ENCODE measurements around the gene PLXDC1.

The PLXDC1 gene

DNA sequence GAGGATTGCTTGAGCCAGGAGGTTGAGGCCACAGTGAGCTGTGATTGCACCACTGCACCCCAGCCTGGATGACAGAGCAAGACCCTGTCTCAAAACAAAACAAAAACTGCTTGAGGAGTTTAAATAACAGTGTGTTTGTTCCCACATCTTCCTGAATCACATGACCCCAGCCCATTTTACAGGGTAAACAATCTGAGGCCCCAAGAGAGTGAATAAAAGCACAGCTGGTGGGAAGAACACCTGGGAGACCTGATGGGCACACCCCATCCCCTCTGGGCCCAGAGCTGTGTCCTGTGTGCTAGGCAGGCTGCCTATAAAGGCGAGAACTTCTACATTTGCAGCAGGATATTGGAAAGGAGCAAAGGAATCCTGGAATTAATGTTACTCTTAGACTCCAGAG lies 69.6 kb downstream of the PLXDC1 start:
- TF ChIP-seq CTCF (IDR thresholded peaks at IDR 0.05; ENCODE audit: low read depth, low read length, poor library complexity, severe bottlenecking), result no peak
- no peak for TF ChIP-seq EZH2phosphoT487 (IDR thresholded peaks at IDR 0.05; ENCODE audit: borderline replicate concordance, low read length)
- Histone ChIP-seq H3K4me2 (ENCODE audit: low read length) (no peak overlapping the region), H3K4me3 (ENCODE audit: low read length) (no peak overlapping the region), H3K27ac (ENCODE audit: low read depth, low read length) (no peak overlapping the region), H3F3A (ENCODE audit: control insufficient read depth, insufficient read depth) (no peaks in the 10 kb centered on the region), H3K36me3 (ENCODE audit: control insufficient read depth, low read length) (no peaks in the 10 kb centered on the region), H4K20me1 (ENCODE audit: control insufficient read depth, insufficient read depth, low read depth, low read length) (no peaks in the 10 kb centered on the region), H3K9me2 (replicated peaks; ENCODE audit: control insufficient read depth, low read length) (no peaks in the 10 kb centered on the region), H3K79me2 (ENCODE audit: control insufficient read depth, low read length) (no peaks in the 10 kb centered on the region), H3K9me3 (ENCODE audit: control insufficient read depth, insufficient read depth, low read length) (no peaks in the 10 kb centered on the region), H3K4me1 (ENCODE audit: control insufficient read depth, low read length) (no peaks in the 10 kb centered on the region), H3K27me3 (ENCODE audit: control insufficient read depth, low read length) (no peaks in the 10 kb centered on the region; the same call in 1 of the 2 replicates)

- Histone ChIP-seq H3K27me3 (ENCODE audit: control insufficient read depth, low read length) (no peaks in the 10 kb centered on the region; the same call in 1 of the 2 replicates), H3K36me3 (ENCODE audit: control insufficient read depth, low read length) (no peaks in the 10 kb centered on the region), H3K4me1 (ENCODE audit: control insufficient read depth, low read length) (no peaks in the 10 kb centered on the region), H3K79me2 (ENCODE audit: control insufficient read depth, low read length) (no peaks in the 10 kb centered on the region), H3K4me3 (ENCODE audit: low read length) (no peak overlapping the region), H3K9me3 (ENCODE audit: control insufficient read depth, insufficient read depth, low read length) (no peaks in the 10 kb centered on the region), H3K4me2 (ENCODE audit: low read length) (no peak overlapping the region), H3K27ac (ENCODE audit: low read depth, low read length) (no peak overlapping the region), H4K20me1 (ENCODE audit: control insufficient read depth, insufficient read depth, low read depth, low read length) (no peaks in the 10 kb centered on the region), H3F3A (ENCODE audit: control insufficient read depth, insufficient read depth) (no peaks in the 10 kb centered on the region), H3K9me2 (replicated peaks; ENCODE audit: control insufficient read depth, low read length) (no peaks in the 10 kb centered on the region)
- no peak for TF ChIP-seq CTCF (IDR thresholded peaks at IDR 0.05; ENCODE audit: low read depth, low read length, poor library complexity, severe bottlenecking)
- TF ChIP-seq EZH2phosphoT487 (IDR thresholded peaks at IDR 0.05; ENCODE audit: borderline replicate concordance, low read length), result no peak
These were observed 70.9 kb downstream of the PLXDC1 start for GRCh38 chr17:39080421-39081078.

- no peak overlapping the region for H3K4me2 ChIP-seq (ENCODE audit: low read length)
- H3F3A ChIP-seq (ENCODE audit: control insufficient read depth, insufficient read depth), result no peaks in the 10 kb centered on the region
- no peaks in the 10 kb centered on the region for H3K9me2 ChIP-seq (replicated peaks; ENCODE audit: control insufficient read depth, low read length)
- no peaks in the 10 kb centered on the region for H3K36me3 ChIP-seq (ENCODE audit: control insufficient read depth, low read length)
- H3K4me1 ChIP-seq (ENCODE audit: control insufficient read depth, low read length), result no peaks in the 10 kb centered on the region
- no peak overlapping the region for H3K4me3 ChIP-seq (ENCODE audit: low read length)
- H3K27me3 ChIP-seq (ENCODE audit: control insufficient read depth, low read length), result no peaks in the 10 kb centered on the region; the same call in 1 of the 2 replicates
- H3K9me3 ChIP-seq (ENCODE audit: control insufficient read depth, insufficient read depth, low read length), result no peaks in the 10 kb centered on the region
- H3K79me2 ChIP-seq (ENCODE audit: control insufficient read depth, low read length), result no peaks in the 10 kb centered on the region
- no peak overlapping the region for H3K27ac ChIP-seq (ENCODE audit: low read depth, low read length)
- no peaks in the 10 kb centered on the region for H4K20me1 ChIP-seq (ENCODE audit: control insufficient read depth, insufficient read depth, low read depth, low read length)
- TF ChIP-seq CTCF (IDR thresholded peaks at IDR 0.05; ENCODE audit: low read depth, low read length, poor library complexity, severe bottlenecking), result no peak
- TF ChIP-seq EZH2phosphoT487 (IDR thresholded peaks at IDR 0.05; ENCODE audit: borderline replicate concordance, low read length), result no peak
These were observed 71.6 kb downstream of the PLXDC1 start for GRCh38 chr17:39079836-39080235.
